Fibroblast of lung (primary cell): ENCODE measurements around the gene KMT5C.

Experiments
- CTCF ChIP-seq, 2 donors: IDR thresholded peaks in 1 of 2; conservative IDR thresholded peaks in 1 of 2; 1 replicate in 1 of 2; 2 replicates in 1 of 2; pipeline ENCODE4 v1.5.1; 2011 to 2012; ENCODE audit warnings: low read length in 2 of 2, control low read depth in 1 of 2, inconsistent platforms in 1 of 2, low read depth in 1 of 2, mild to moderate bottlenecking in 1 of 2
- EZH2 ChIP-seq: IDR thresholded peaks from 2 replicates; pipeline ENCODE4 v1.5.1; 2012; ENCODE audit warnings: low read length, control low read depth, mild to moderate bottlenecking; ENCODE audit errors: missing control alignments

- TF ChIP-seq CTCF (conservative IDR thresholded peaks at IDR 0.05 in 1 of 2, IDR thresholded peaks at IDR 0.05 in 1 of 2; ENCODE audit: low read depth in 1 of 2, low read length in 2 of 2) = no peak
- no peak for TF ChIP-seq EZH2
Observed at GRCh38 chr19:55366790-55367189, 27.1 kb downstream of the KMT5C start.
